CD14-positive monocyte (primary cell): Measurements from ENCODE around the gene KLHL7. TPM values are rescaled to one million over a fixed set of nuclear protein-coding genes. Genes with fewer than 3 reads are reported as not detected.

Experiments used
- DNase-seq, 3 donors: peaks; one replicate each; pipeline ENCODE4 v3.0.0-alpha.2; 2011 to 2022
- H2AFZ ChIP-seq: 2 replicates; pipeline ENCODE4 v1.6.0; 2012; ENCODE audit warnings: mild to moderate bottlenecking, low read depth, low read length, inconsistent platforms; ENCODE audit not compliant: insufficient read depth, poor library complexity, severe bottlenecking
- H3K27ac ChIP-seq, 2 donors: 1 replicate in 1 of 2; 2 replicates in 1 of 2; pipeline ENCODE4 v1.5.1; 2012 to 2013; ENCODE audit warnings: low read length in 2 of 2, control low read depth in 1 of 2, inconsistent platforms in 1 of 2, low read depth in 1 of 2, mild to moderate bottlenecking in 1 of 2
- H3K27me3 ChIP-seq, 2 donors: one replicate each; pipeline versions ENCODE4 v1.6.0 to v1.6.1; 2011 to 2013; ENCODE audit warnings: low read length in 2 of 2; ENCODE audit not compliant: control insufficient read depth in 2 of 2, insufficient read depth in 2 of 2
- H3K36me3 ChIP-seq, 2 donors: replicated peaks in 1 of 2; 1 replicate in 1 of 2; 2 replicates in 1 of 2; pipeline versions ENCODE4 v1.5.1 to v1.6.1; 2012 to 2013; ENCODE audit warnings: low read length in 2 of 2, control low read depth in 1 of 2, inconsistent platforms in 1 of 2, mild to moderate bottlenecking in 1 of 2; ENCODE audit not compliant: insufficient read depth in 2 of 2, control insufficient read depth in 1 of 2
- H3K4me1 ChIP-seq, 2 donors: 1 replicate in 1 of 2; 2 replicates in 1 of 2; pipeline versions ENCODE4 v1.5.1 to v1.6.1; 2012 to 2013; ENCODE audit warnings: low read length in 2 of 2, control low read depth in 1 of 2, inconsistent platforms in 1 of 2, mild to moderate bottlenecking in 1 of 2, moderate library complexity in 1 of 2; ENCODE audit not compliant: insufficient read depth in 2 of 2, control insufficient read depth in 1 of 2
- H3K4me2 ChIP-seq: replicated peaks from 2 replicates; pipeline ENCODE3; 2012; ENCODE audit warnings: low read length, moderate library complexity, mild to moderate bottlenecking; ENCODE audit not compliant: poor library complexity, severe bottlenecking; ENCODE audit errors: extremely low read depth
- H3K4me3 ChIP-seq, 3 experiments: fragments of 200-600 bp in 1 of 3; sonication (generic) in 1 of 3; replicated peaks in 1 of 3; 1 replicate in 2 of 3; 2 replicates in 1 of 3; pipeline ENCODE4 v1.5.1; 2011 to 2013; ENCODE audit warnings: low read length in 3 of 3, mild to moderate bottlenecking in 3 of 3, control low read depth in 2 of 3, low read depth in 2 of 3, inconsistent platforms in 1 of 3, moderate library complexity in 1 of 3
- H3K79me2 ChIP-seq: 2 replicates; pipeline ENCODE4 v1.6.0; 2012; ENCODE audit warnings: mild to moderate bottlenecking, control low read depth, inconsistent platforms, low read length, moderate library complexity; ENCODE audit not compliant: insufficient read depth
- H3K9ac ChIP-seq: 2 replicates; pipeline ENCODE4 v1.6.0; 2017; ENCODE audit warnings: low read length, mild to moderate bottlenecking; ENCODE audit not compliant: insufficient read depth, poor library complexity, severe bottlenecking
- H3K9me3 ChIP-seq, 2 donors: replicated peaks in 1 of 2; 1 replicate in 1 of 2; 2 replicates in 1 of 2; pipeline versions ENCODE4 v1.5.1 to v1.6.1; 2012 to 2013; ENCODE audit warnings: low read length in 2 of 2, control low read depth in 1 of 2; ENCODE audit not compliant: control insufficient read depth in 1 of 2, insufficient read depth in 1 of 2
- H4K20me1 ChIP-seq: 2 replicates; pipeline ENCODE4 v1.6.0; 2012; ENCODE audit warnings: mild to moderate bottlenecking, low read length, control low read depth, moderate library complexity; ENCODE audit not compliant: insufficient read depth
- H3K27ac Mint-ChIP-seq, 7 donors: one replicate each; pipeline ENCODE4 v1.8.0; 2020; ENCODE audit warnings: mild to moderate bottlenecking in 7 of 7, mixed read lengths in 7 of 7, moderate library complexity in 6 of 7, inconsistent platforms in 2 of 7
- H3K27me3 Mint-ChIP-seq, 3 donors: one replicate each; pipeline ENCODE4 v1.8.0; 2021 to 2022; ENCODE audit warnings: low read depth in 3 of 3, mild to moderate bottlenecking in 3 of 3, mixed read lengths in 3 of 3, moderate library complexity in 3 of 3, inconsistent platforms in 1 of 3
- H3K36me3 Mint-ChIP-seq, 2 donors: one replicate each; pipeline ENCODE4 v1.8.0; 2020; ENCODE audit warnings: mixed read lengths in 2 of 2, inconsistent platforms in 1 of 2, mild to moderate bottlenecking in 1 of 2
- H3K4me1 Mint-ChIP-seq: one replicate; pipeline ENCODE4 v1.8.0; 2020; ENCODE audit warnings: mild to moderate bottlenecking, mixed read lengths
- H3K4me3 Mint-ChIP-seq, 2 donors: one replicate each; pipeline ENCODE4 v1.8.0; 2020; ENCODE audit warnings: mild to moderate bottlenecking in 2 of 2, mixed read lengths in 2 of 2, moderate library complexity in 1 of 2
- H3K9me3 Mint-ChIP-seq, 7 donors: one replicate each; pipeline ENCODE4 v1.8.0; 2020 to 2022; ENCODE audit warnings: mixed read lengths in 7 of 7, mild to moderate bottlenecking in 6 of 7, moderate library complexity in 6 of 7, inconsistent platforms in 2 of 7
- WGBS: methylation state at CpG from one replicate; pipeline ENCODE4 v1.1.5; 2013; ENCODE audit warnings: missing lambda C conversion rate; ENCODE audit not compliant: insufficient coverage; 5-methylcytosine and 5-hydroxymethylcytosine counted together
- intact Hi-C, 2 donors: fragments of 100-400 bp; cut with micrococcal nuclease; formaldehyde crosslinking; loops; one replicate each; pipeline versions ENCODE4 v1.15.0 to v1.15.1; 2023
- polyA plus RNA-seq, 3 donors: library from polyadenylated mRNA; depleted of rRNA in 1 of 3; unstranded in 2 of 3; stranded (reverse) in 1 of 3; fragments of 300-500 nt in 2 of 3; fragments of >200 nt in 1 of 3; fragmentation: Illumina TruSeq in 2 of 3; gene quantifications; 1 replicate in 2 of 3; 2 replicates in 1 of 3; pipeline ENCODE4 v1.2.3, GENCODE V29; 2012 to 2021
- TF ChIP-seq, protein P1 (sequence below): fragments of 200-600 bp; IDR thresholded peaks from one replicate; pipeline ENCODE4 v1.8.0; 2022; ENCODE audit warnings: antibody characterized with exemption, mild to moderate bottlenecking

KLHL7 gene
- polyA plus RNA-seq, 3 donors: 15.5 to 21.0 (median 17.4) TPM

- no peak overlapping the region for H2AFZ ChIP-seq
- H3K4me3 ChIP-seq: no peak overlapping the region
- intact Hi-C loops: no loop called here
- no peaks in the 10 kb centered on the region for H3K9me3 ChIP-seq
- H3K27me3 ChIP-seq: no peaks in the 10 kb centered on the region
- H3K27ac ChIP-seq: no peak overlapping the region
- TF ChIP-seq, protein P1, sequence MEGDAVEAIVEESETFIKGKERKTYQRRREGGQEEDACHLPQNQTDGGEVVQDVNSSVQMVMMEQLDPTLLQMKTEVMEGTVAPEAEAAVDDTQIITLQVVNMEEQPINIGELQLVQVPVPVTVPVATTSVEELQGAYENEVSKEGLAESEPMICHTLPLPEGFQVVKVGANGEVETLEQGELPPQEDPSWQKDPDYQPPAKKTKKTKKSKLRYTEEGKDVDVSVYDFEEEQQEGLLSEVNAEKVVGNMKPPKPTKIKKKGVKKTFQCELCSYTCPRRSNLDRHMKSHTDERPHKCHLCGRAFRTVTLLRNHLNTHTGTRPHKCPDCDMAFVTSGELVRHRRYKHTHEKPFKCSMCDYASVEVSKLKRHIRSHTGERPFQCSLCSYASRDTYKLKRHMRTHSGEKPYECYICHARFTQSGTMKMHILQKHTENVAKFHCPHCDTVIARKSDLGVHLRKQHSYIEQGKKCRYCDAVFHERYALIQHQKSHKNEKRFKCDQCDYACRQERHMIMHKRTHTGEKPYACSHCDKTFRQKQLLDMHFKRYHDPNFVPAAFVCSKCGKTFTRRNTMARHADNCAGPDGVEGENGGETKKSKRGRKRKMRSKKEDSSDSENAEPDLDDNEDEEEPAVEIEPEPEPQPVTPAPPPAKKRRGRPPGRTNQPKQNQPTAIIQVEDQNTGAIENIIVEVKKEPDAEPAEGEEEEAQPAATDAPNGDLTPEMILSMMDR: no peak
- no peak overlapping the region for H3K27ac Mint-ChIP-seq
- no CpG with 5 or more reads among the region's 4 CpGs for WGBS
- H3K4me1 ChIP-seq: peaks cover 48 to 53% of the 10 kb centered on the region in 2 donors
- no peak overlapping the region for H3K9ac ChIP-seq
- peaks cover 0 to 3% (median 0%) of the 10 kb centered on the region in 7 donors for H3K9me3 Mint-ChIP-seq
- no peaks in the 10 kb centered on the region for H3K36me3 ChIP-seq
- peaks cover 0 to 2% (median 2%) of the 10 kb centered on the region in 3 donors for H3K27me3 Mint-ChIP-seq
- H4K20me1 ChIP-seq: no peaks in the 10 kb centered on the region
- no peaks in the 10 kb centered on the region for H3K79me2 ChIP-seq
- no peak for DNase-seq
- peaks cover 53% of the 10 kb centered on the region for H3K4me1 Mint-ChIP-seq
- no peaks in the 10 kb centered on the region for H3K36me3 Mint-ChIP-seq
- no peak overlapping the region for H3K4me3 Mint-ChIP-seq
- H3K4me2 ChIP-seq: no peak overlapping the region
These were observed 107.3 kb downstream of the KLHL7 start for GRCh38 chr7:23212841-23213240.

DNA sequence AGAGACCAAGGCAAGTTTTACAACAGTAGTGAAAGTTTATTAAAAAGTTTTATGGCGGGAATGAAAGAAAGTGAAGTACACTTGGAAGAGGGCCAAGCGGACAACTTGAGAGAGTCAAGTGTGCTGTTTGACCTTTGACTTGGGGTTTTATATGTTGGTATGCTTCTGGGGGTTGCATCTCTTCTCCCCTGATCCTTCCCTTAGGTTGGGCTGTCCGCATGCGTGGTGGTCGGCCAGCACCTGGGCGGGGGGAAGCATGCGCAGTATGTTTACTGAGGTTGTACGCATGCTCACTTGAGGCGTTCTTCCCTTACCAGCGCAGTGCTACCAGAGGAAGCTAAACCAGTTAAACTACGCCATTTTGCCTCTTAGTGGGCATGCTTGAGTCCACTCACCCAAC is 108.2 kb downstream of the KLHL7 start:
- no peak for DNase-seq
- no peak overlapping the region for H3K4me3 ChIP-seq
- H3K79me2 ChIP-seq: no peaks in the 10 kb centered on the region
- no peaks in the 10 kb centered on the region for H4K20me1 ChIP-seq
- H3K27ac ChIP-seq: no peak overlapping the region
- H2AFZ ChIP-seq: no peak overlapping the region
- Mint-ChIP-seq H3K27me3 (peaks cover 0 to 3% (median 2%) of the 10 kb centered on the region in 3 donors), H3K36me3 (no peaks in the 10 kb centered on the region), H3K4me1 (peaks cover 44% of the 10 kb centered on the region), H3K9me3 (peaks cover 0 to 3% (median 0%) of the 10 kb centered on the region in 7 donors), H3K27ac (peak overlapping the region in 1 of 7 donors; percentile 48), H3K4me3 (no peak overlapping the region)
- no peak overlapping the region for H3K9ac ChIP-seq
- no peak overlapping the region for H3K4me2 ChIP-seq
- WGBS: 100% methylated on average over 10 of the region's 11 CpGs
- H3K27me3 ChIP-seq: no peaks in the 10 kb centered on the region
- H3K4me1 ChIP-seq: peaks cover 40 to 44% of the 10 kb centered on the region in 2 donors
- no peaks in the 10 kb centered on the region for H3K36me3 ChIP-seq
- H3K9me3 ChIP-seq: no peaks in the 10 kb centered on the region
- intact Hi-C loops: no loop called here
- TF ChIP-seq, protein P1: no peak
